OCI-LY3 (cell line): ENCODE results near the gene RBM28.

Experiments used
- EZH2phosphoT487 ChIP-seq: fragments of 200-600 bp; shearing (Covaris generic); IDR thresholded peaks from 2 replicates; pipeline ENCODE4 v1.6.1; 2018; ENCODE audit warnings: antibody characterized with exemption, mixed run types, low read depth
- TF ChIP-seq, protein P1 (sequence below): fragments of 200-600, 300-600 bp; sonication (generic); IDR thresholded peaks from 2 replicates; pipeline ENCODE4 v1.5.1; 2014; ENCODE audit warnings: antibody characterized with exemption, low read length, low read depth

DNA sequence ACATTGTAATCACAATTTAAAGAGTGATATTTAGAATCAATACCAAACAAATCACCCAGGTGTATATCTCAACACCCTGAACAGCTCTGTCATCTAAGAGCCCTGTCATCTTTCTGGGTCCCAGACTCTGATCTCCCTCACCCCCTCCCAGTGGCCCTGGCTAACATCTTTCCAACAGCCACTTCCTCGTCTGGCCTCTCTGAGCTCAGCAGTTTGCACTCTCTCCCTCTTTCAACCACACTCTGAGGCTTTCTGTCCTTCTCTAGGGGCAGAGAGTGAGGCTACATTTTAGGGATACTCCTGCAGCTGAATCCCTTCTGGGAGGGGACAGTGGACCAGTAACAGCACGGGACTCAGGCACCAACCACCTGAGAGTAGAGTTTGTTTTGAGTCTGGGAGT is 34.9 kb upstream of the RBM28 start:
- TF ChIP-seq, protein P1, sequence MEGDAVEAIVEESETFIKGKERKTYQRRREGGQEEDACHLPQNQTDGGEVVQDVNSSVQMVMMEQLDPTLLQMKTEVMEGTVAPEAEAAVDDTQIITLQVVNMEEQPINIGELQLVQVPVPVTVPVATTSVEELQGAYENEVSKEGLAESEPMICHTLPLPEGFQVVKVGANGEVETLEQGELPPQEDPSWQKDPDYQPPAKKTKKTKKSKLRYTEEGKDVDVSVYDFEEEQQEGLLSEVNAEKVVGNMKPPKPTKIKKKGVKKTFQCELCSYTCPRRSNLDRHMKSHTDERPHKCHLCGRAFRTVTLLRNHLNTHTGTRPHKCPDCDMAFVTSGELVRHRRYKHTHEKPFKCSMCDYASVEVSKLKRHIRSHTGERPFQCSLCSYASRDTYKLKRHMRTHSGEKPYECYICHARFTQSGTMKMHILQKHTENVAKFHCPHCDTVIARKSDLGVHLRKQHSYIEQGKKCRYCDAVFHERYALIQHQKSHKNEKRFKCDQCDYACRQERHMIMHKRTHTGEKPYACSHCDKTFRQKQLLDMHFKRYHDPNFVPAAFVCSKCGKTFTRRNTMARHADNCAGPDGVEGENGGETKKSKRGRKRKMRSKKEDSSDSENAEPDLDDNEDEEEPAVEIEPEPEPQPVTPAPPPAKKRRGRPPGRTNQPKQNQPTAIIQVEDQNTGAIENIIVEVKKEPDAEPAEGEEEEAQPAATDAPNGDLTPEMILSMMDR, result no peak
- no peak for TF ChIP-seq EZH2phosphoT487
